Cardiac fibroblast (primary cell): ENCODE results near the gene KRT16.
A peak's percentile ranks its signal among the peaks of the same experiment; 100 is the strongest.
"Not testable (repeated sequence)": the region's sequence is repeated elsewhere in the genome, so short reads cannot be mapped to it uniquely, and the experiment has no call there.

ENCODE experiments used
- DNase-seq, 2 donors: peaks; one replicate each; pipeline versions ENCODE4 v3.0.0 to v3.0.0-alpha.2; 2010; ENCODE audit warnings: low read depth in 2 of 2
- H3K4me3 ChIP-seq, 2 donors: replicated peaks in 1 of 2; 1 replicate in 1 of 2; 2 replicates in 1 of 2; pipeline ENCODE4 v1.5.1; 2011; ENCODE audit warnings: low read depth in 2 of 2, low read length in 2 of 2, mild to moderate bottlenecking in 2 of 2, moderate library complexity in 1 of 2
- CTCF ChIP-seq: IDR thresholded peaks from one replicate; pipeline ENCODE4 v1.5.1; 2011; ENCODE audit warnings: low read depth, mild to moderate bottlenecking, low read length, inconsistent platforms

KRT16 gene

GRCh38 chr17:41588126-41588810, 24.3 kb downstream of the KRT16 start:
- no peak overlapping the region for H3K4me3 ChIP-seq
- DNase-seq, result no peak
- no peak for TF ChIP-seq CTCF

GRCh38 chr17:41586863-41587495, 25.6 kb downstream of the KRT16 start, which contains the start of gene KRT14:
Gene KRT14 (minus strand): TSS chr17:41586895. CDS start chr17:41586834, 61 bp downstream.
- DNase-seq, result no peak
- no peak within 1 kb of the TSS for H3K4me3 ChIP-seq
- TF ChIP-seq CTCF, result no peak

GRCh38 chr17:41585301-41586056, 27.1 kb downstream of the KRT16 start:
- no peak for DNase-seq
- no peak overlapping the region for H3K4me3 ChIP-seq

GRCh38 chr17:41584331-41584927, 28.1 kb downstream of the KRT16 start:
- DNase-seq, H3K4me3 ChIP-seq: not testable (repeated sequence)

More at GRCh38 chr17:41585301-41586056, 27.1 kb downstream of the KRT16 start:
- TF ChIP-seq CTCF, result no peak

GRCh38 chr17:41583137-41584127, 29.1 kb downstream of the KRT16 start:
- TF ChIP-seq CTCF, result peak; percentile 19
- H3K4me3 ChIP-seq, result no peak overlapping the region
- DNase-seq, result no peak

GRCh38 chr17:41582061-41582968, 30.3 kb downstream of the KRT16 start:
- DNase-seq, H3K4me3 ChIP-seq: not testable (repeated sequence)
